NOMO-1 treated with dmso at 0.1 percent for 144 hours (cell line): Measurements from ENCODE around the gene KIAA1755.

Source experiments
- DNase-seq: peaks from one replicate; lab custom pipeline; 2025; ENCODE audit not compliant: unreplicated experiment; lab: John Stamatoyannopoulos, UW

The KIAA1755 gene

GRCh38 chr20:38209054-38209675 is 51.4 kb downstream of the KIAA1755 start:
- no peak for DNase-seq

- no peak for DNase-seq
Observed at GRCh38 chr20:38208523-38208922, 52.0 kb downstream of the KIAA1755 start.

- DNase-seq, result no peak
Observed at GRCh38 chr20:38208088-38208487, 52.4 kb downstream of the KIAA1755 start.

- DNase-seq, result no peak
Observed at GRCh38 chr20:38207621-38208020, 52.9 kb downstream of the KIAA1755 start.

DNA sequence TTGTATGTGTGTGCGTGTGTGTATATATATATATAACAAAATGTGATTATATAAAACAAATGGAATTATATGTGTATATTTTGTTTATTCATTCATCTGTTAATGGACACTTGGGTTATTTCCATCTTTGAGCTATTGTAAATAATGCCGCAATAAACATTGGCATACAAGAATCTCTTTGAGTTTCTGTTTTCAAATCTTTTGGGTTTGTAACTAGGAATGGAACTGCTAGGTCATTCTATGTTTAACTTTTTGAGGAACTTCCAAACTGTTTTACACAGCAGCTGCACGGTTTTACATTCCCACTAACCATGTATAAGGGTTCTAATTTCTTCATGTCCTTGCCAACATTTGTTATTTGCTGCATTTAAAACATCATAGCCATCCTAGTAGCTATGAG is 55.5 kb downstream of the KIAA1755 start:
- DNase-seq, result no peak

DNA sequence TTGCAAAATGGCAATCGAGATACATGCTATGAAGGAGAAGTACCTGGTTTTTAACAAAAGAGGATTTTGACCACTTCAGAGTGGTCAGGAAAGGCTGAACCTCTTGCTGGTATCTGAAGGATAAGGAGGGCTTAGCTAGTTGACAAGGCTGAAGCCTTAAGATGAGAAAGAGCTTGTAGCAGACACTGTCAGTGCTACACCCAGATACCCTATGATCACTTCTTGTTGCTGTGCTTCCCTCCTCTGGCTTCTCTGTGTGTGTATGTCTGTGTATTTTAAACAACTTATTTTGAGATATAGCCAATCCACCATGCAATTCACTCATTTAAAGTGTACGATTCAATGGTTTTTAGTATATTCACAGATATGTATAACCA is 56.6 kb downstream of the KIAA1755 start:
- no peak for DNase-seq

DNA sequence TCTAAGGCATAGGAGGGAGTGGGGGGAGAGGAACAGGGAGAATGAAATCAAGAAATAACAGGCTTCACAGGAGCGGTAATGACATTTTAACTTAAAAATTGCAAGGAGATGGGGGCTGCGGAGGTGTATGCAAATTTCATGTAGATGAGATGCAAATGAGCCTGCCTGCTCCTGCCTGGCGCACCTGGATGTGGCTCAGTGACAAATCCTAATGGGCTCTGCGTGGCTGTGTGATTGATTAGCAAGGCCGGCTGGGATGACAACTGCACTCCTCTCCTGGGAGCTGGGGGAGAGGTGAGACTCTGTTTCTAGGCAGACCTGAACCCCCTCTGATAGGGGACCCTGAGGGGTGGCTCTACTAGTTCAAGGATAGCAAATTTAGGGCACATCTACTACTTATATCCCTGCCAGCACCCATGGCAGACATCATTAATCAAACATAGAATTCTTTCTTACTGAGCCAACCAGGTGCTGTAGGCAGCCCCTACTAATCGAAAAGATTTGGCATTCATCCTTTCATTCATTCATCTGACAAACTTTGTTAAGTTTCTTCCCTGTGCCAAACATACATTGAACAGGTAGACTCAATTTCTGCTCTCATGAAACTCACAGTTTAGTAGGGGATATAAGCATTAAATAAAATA is 57.1 kb downstream of the KIAA1755 start:
- DNase-seq, result no peak

- no peak for DNase-seq
Observed at GRCh38 chr20:38202982-38203293, 57.6 kb downstream of the KIAA1755 start.

- DNase-seq, result no peak
Observed at GRCh38 chr20:38202153-38202981, 58.2 kb downstream of the KIAA1755 start.

DNA sequence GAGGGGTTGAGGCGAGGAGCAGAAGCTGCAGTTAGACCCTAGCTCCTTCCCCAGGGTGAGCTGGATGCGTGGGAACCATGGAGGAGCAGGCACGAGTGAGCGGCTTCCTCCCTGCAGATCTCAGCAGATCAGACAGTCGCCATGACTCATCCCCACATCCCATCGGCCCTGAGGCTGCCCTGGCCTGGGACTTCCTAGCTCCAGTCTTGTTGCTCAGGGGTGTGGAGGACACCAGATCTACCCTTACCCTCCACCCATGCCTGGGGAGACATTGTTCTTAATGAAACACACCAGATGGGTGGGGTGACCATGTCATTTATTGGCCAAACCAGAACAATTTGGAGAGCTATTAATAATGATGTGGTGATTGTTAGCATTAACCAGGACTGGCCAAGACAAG is 59.2 kb downstream of the KIAA1755 start:
- no peak for DNase-seq

GRCh38 chr20:38200646-38201045 is 59.9 kb downstream of the KIAA1755 start:
- DNase-seq, result no peak

GRCh38 chr20:38199501-38200390 is 60.8 kb downstream of the KIAA1755 start:
- no peak for DNase-seq

DNA sequence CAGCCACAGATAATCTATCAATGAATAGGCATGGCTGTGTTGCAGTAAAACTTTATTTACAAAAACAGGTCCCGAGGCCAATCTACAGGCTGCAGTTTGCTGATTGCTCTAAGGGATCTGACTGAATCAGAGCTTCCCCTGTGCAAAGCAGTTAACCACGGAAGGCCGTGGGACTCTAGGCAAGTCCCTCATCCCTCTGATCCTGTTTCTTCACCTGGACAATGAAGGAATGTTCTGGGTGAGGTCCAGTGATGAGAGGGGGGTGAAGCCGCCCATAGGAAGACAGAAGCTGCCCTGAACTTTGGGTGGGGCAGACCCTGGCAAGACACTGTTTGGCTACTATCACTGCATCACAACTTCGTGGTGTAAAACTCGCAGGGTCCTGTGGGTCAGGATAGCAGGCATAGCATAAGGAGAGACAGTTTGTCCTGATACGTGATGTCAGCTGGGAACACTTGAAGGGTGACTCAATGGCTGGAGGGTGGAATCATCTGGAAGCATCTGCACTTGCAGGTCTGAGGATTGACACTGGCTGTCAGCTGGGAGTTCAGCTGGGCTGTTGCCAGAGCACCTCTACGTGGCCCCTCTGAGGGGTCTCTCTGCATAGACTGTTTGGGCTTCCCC is 62.2 kb downstream of the KIAA1755 start:
- DNase-seq, result no peak

- DNase-seq, result no peak
Observed at GRCh38 chr20:38197619-38198018, 62.9 kb downstream of the KIAA1755 start.

- no peak for DNase-seq
Observed at GRCh38 chr20:38197217-38197616, 63.3 kb downstream of the KIAA1755 start.

- DNase-seq, result peak; percentile 76
Observed at GRCh38 chr20:38196592-38196991, 63.9 kb downstream of the KIAA1755 start.

GRCh38 chr20:38196076-38196475 is 64.5 kb downstream of the KIAA1755 start:
- no peak for DNase-seq

DNA sequence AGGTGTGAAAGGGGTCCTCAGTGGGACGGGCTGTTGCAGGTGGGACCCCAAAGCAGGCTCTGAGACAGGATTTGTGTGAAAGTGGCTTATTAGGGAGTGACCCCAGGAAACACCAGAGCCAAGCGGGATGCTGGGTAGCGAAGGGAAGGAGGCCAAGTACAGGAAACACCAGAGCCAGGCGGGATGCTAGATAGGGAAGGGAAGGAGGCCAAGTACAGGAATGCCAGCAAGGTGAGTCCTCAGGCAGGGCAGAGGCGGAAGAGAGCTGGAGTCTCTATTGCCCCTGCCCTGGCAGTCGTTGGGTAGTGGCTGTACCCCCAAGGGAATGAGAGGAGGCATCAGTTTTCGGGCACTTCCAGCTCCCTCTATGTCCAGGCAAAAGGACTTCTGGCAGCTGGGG is 65.0 kb downstream of the KIAA1755 start:
- DNase-seq, result no peak

DNA sequence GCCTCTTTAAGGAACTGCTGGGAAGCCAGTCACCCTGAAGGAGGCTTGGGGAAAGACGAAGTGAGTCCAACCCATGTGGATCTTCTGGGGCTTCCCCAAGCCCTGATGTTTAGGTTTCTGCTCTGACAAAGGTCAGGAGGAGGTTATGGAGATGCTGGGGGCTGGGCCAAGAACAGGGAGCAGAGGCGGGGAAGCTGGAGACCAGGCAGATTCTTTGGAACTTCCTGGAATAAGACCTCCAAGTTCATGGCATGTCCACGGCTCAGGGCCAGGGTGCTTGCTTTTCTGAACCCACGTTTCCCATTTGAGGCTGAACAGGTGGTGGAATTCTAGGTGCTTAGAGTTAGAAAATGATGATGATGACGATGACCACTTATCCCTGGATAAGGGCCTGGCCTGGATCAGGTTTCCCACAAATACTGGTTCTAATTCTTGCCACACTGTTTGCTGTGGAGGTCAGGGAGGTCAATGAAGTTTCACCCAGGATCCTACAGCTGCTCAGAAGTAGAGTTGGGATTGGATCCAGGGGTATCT is 65.5 kb downstream of the KIAA1755 start:
- no peak for DNase-seq

DNA sequence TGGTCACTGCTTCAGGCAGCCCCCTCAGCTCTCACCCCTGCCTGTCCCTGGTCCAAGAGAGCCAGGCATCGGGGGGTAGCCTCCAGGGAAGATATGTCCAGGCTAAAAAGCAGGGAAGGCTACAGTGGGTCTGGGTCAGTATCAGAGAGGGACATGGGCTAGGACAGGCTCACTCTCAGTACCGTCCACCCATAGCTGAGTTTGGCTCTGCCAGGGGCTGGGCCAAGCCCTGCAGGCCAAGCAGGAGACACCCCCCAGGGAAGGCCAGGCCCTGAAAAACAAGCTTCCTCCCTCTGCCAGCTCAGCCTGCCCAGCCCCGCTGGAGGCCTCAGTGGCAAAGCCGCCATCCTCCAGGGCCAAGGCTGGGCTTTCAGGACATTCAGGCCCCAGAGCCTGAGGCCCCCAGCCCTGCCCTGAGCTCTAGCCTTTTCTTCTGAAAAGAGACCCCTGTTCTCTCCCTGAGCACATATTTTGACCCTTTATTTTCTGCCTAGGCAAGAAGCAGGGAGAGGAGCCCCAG is 66.9 kb downstream of the KIAA1755 start:
- DNase-seq, result no peak
